ENCODE measurements around the gene TNPO2.

The TNPO2 gene

DNA sequence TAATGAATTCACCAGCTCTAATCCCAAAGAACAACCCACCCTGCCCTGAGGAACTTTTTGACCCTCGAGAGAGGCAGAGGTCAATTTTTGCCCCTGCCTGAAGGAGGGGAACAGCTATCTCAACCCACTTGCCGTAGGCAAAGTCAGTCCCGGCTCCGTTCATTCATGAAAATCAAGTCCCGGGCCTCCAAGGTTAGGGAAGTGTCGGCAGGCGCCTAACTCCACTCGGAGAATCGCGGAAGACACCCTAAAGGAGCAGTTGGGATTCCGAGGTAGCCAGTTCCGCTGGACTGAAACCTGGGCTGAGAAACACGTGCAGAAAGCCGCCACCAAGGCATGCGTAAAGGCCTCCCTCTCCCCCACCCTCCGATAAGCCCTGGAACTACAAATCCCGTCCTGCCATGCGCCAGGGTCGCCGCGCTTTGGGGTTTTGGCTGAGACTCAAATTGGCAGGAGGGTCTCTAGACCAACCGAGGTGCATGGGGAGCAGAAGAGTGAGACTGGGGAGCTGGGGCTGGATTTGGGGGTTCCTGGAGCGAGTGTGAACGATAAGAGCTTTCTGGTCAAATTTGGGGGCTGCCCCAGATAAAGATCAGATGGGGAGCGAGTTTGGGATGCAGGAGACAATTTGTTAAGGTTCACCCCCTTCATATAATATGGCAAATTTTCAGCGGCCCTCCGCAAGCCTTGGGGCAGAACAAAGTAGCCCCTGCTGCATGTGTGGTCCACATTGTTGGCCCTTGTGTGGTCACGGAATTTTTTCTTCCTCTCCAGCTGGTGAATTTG is at the start of gene TNPO2:
Gene TNPO2, minus strand, starts transcription at position 292 of the 786 bp plus-strand sequence. CDS start 2,955 bp downstream, outside the sequence.
- DNase-seq (ENCODE audit: low spot score), result peak; percentile 65

DNA sequence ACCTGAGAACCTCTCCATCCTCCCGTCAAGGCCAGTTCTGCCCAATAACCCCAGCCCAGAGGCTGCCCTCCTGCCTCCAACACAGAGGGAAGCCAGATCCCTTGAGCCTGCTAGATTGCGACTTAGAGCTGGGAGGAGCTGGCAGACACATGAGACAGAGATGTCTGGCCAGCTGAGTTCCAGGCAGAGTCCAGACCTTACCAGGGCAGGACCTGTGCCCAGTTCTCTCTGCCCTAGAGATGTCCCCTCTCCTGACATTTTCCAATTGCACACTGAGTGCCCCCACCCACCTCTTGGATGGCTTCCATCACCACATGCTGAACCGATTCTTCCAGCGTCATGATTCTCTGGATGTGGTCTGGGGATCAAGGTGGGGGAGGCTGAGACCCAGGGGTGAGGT is 48.6 kb upstream of the TNPO2 start:
- DNase-seq (ENCODE audit: low spot score), result peak; percentile 38

DNA sequence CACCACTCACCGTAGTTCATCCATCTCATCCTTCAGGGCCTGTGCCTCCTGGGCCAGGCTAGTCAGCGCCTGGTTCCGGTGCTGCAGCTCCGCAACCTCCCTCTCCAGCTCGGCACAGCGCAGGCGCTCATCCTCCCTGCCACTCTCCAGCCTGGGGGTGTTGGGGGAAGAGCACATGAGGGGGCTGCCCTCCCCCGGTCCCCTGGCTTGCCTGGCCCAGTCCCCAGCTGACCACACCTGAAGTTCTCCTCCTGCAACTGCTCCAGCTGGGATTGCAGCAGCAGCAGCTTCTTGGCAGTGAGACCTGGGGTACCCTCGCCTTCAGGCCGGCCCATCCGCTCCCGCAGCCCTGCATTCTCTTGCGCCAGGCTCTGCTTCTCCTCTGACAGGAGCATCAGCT is 47.2 kb upstream of the TNPO2 start:
- no peak for DNase-seq (ENCODE audit: low spot score)

DNA sequence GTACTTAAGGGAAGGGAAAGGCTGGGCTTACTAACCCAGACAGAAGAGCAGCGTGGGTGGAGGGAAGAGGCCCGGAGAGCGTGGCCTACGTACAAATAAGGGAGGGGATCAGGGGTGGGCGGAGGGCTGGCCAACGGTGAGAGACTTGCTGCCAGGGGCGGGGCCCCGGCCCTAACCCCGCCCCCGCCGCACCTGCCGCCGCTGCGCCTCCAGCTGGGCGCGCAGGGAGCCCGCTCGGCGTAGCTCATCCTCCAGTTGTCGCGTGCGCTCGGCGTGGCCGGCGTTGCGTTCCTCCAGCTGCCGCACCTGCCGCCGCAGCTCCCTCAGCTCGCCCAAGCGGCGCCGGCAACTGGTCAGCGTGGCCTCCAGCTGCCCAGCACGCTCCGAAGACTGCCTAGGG is 46.0 kb upstream of the TNPO2 start:
- DNase-seq (ENCODE audit: low spot score), result no peak

DNA sequence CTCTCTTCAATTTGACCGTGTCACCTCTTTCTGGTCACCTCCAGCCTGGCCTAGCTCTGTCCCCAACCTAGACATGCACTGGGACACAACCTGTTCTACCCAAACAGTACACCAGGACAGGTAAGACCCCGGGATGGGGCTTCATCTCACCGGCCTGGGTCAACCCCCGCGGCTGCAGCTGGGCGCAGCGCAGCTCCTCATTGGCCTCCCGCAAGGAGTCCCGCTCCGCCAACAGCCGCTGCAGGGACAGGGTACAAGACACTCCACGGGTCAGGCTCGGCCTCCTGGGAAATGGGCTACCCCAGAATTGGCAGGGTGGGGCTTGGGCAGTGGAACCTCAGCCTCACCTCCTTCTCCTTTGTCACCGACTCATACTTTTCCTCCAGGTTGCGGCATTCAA is 43.9 kb upstream of the TNPO2 start:
- no peak for DNase-seq (ENCODE audit: low spot score)

DNA sequence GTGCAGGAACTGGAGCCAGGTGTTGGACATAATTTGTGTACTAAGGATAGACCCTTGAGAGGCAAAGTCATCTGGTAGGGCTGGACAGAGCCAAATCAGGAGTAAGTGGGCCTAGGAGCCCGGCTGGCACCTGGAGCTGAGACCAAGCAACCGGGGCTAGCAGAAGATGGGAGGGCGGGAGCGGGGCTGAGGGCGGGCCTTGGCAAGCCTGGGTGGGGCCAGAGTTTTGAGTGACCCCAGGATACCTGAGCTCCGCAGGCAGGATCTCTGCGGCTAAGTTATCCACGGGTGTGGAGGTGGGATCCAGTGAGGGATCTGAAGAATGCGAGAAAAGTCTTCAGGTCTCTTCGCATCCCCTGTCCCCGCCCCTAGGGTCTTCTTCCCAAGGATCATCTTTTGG is 43.4 kb upstream of the TNPO2 start:
- no peak for DNase-seq (ENCODE audit: low spot score)

DNA sequence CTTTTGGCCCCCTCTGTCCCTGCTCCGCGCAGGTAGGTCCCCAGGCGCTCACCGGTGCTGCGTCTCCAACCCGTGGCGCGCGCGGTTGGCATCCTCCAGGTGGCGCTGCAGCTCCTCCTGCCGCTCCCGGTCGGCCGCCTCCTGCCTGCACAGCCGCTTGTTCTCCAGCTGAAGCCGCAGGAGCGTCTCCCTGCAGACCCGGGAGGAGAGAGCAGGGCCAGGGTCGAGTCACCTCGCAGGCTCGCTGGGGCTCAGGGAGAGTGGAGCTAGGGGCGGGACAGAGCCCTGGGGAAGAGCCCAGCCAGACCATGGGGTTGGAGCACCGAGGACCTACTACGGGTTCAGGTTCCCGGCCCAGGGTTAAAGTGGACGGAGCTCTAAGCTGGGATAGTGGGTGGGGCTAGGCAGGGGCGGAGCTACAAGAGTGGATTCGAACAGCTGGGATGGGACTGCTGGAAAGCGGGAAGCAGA is 42.4 kb upstream of the TNPO2 start:
- peak; percentile 90 for DNase-seq (ENCODE audit: low spot score)

DNA sequence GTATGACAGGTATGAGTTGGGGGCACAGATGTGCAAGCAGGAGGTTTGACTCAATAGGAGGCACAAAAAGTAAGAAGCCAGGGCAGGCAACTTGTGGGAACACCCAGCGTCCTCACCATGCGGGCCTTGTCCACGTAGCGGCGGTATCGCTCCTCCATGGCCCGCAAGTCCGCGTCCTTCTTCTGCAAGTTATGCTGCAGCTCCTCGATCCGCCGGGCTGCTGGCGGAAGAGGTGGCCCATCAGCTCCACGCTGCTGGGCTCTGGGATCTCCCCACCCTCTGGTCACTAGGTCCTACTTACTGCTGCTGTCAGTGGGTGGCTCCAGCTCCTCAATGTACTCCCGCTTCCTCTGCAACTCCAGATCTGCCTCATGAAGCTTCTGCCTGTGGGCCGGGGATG is 41.0 kb upstream of the TNPO2 start:
- DNase-seq (ENCODE audit: low spot score), result no peak

DNA sequence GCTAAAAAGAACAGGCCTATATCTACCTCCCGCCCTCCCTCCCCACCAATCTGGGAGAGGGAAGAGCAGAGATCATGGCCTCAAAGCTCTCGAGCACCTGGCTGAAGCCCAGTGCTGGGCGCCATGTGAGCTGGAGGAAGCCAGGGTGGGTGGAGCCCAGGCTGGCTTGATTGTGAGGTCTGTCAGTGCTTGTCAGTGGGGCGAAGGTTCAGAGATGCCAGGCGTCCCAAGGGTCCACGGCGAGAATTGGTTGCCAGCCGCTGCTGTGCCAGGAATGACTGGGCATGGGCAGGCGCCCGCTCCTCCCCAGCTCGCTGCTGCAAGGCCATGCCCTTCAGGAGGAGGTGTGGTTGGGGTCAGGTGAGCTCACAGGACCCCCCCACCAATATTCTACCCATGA is 39.4 kb upstream of the TNPO2 start:
- DNase-seq (ENCODE audit: low spot score), result no peak

DNA sequence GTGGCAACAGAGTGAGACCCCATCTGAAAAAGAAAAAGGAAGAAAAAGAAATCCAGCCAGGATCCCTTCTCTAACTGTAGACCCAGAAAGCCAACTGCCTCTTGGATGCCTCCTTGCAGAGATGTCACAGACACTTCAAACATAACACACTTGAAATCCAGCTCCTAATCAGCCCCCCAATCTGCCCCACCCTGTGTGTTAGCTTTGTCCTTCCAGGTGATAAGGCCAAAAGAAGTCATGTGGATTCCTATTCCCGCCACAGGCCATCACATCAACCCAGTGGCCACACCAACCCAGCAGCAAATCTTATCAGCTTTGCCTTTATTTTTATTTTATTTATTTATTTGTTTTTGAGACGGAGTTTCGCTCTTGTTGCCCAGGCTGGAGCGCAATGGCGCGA is 36.0 kb upstream of the TNPO2 start:
- no peak for DNase-seq (ENCODE audit: low spot score)

DNA sequence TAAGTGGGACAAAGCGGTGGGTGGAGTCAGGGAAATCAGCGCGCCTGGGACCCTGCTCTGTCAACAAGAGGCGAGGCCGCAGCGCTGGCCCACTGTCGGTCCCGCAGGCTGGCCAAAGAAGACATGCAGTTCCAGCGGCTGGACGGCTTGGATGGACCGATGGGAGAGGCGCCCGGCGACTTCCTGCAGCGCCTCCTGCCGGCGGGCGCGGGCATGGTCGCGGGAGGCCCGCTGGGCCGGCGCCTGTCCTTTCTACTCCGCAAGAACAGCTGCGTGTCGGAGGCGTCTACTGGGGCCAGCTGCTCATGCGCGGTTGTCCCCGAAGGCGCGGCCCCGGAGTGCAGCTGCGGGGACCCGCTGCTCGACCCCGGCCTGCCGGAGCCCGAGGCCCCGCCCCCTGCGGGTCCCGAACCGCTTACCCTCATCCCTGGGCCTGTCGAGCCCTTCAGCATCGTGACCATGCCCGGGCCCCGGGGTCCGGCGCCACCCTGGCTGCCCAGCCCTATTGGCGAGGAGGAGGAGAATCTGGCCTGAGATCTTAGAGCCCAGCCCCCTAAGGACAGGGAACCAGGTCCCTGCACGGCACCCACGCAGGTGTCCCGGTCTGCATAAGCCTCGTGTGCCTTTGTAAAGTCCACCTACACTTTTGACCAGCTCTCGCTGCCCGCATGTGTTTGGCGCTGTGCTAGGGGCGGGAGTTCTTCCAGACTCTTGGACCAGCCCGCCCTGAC is 34.0 kb upstream of the TNPO2 start:
- peak; percentile 92 for DNase-seq (ENCODE audit: low spot score)

DNA sequence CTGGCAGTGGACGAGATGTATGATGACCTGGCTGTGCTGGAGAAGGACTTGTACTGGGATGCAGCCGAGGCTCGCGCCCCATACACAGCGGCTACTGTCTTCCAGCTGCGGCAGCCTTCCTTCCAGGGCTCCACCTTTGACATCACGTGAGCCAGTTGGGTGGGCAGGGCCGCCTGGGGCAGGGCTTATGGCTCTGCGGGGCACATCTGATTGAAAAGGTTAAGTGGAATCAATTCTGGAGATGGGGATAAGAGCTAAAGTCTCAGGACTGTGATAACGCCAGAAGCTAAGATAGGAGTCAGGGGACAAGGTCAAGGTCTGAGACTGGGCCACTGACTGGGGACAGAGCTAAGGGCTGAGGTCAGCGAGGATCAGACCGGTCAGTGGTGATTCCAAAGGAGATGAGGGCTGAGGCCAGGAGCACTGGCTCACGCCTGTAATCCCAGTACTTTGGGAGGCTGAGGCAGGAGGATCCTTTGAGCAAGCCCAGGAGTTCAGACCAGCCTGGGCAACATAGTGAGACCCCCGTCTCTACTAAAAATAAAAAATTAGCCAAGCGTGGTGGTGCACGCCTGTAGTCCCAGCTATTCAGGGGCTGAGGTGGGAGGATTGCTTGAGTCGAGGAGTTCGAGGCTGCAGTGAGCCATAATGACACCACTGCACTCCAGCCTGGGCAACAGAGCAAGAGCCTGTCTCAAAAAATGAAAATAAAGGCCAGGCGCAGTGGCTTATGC is 32.6 kb upstream of the TNPO2 start:
- no peak for DNase-seq (ENCODE audit: low spot score)

DNA sequence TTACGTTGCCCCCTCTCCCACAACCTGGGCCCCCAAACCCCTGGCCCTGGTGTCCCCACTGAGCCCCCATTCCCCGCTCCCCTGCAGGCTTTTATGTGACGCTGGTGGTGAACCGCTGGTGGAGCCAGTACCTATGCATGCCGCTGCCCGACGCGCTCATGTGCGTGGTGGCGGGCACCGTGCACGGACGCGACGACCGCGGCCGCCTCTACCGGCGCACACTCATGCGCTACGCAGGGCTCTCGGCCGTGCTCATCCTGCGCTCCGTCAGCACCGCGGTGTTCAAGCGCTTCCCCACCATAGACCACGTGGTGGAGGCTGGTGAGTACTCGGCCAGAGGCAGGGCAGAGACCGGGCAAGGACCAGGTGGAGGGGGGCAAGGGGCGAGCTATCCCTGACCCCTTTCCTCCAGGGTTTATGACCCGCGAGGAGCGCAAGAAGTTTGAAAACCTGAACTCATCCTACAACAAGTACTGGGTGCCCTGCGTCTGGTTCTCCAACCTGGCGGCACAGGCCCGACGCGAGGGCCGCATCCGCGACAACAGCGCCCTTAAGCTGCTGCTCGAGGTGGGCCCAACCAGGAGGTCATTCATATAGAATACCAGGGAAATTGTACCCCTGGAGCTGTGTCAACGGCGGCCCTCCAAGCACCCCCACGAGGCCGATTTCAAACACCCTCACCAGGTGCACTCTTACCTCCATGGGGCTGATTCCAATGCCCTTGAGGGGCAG is 30.9 kb upstream of the TNPO2 start:
- no peak for DNase-seq (ENCODE audit: low spot score)

DNA sequence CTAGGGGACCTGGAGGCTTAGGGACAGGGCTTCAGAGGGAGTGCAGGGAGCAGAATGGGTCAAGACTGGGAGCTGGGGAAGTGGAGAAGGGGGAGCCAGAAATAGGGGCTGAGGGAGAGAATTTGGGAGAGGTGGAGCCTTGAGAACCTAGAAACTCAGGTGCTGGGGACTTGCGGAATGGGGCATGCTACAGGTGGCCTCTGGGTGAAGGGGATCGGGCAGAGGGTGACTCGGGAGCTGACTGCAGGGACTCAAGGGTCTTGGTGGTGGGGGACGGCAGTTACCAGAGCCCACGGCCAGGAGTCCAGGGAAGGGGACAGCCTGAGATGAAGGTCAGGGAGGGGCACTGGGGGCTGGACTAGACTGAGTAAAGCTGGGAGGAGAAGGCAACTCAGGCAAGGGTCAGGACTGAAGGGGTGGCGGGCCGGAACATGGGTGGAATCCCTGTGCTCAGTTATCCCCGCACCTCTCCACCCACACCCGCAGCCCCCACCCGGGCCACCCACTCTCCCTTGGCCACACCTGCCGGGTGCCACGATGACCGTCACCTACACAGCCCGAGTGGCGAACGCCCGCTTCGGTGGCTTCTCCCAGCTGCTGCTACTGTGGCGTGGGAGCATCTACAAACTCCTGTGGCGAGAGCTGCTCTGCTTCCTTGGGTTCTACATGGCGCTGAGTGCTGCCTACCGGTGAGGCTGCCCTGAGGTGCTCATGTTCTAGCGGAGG is 28.5 kb upstream of the TNPO2 start:
- no peak for DNase-seq (ENCODE audit: low spot score)

DNA sequence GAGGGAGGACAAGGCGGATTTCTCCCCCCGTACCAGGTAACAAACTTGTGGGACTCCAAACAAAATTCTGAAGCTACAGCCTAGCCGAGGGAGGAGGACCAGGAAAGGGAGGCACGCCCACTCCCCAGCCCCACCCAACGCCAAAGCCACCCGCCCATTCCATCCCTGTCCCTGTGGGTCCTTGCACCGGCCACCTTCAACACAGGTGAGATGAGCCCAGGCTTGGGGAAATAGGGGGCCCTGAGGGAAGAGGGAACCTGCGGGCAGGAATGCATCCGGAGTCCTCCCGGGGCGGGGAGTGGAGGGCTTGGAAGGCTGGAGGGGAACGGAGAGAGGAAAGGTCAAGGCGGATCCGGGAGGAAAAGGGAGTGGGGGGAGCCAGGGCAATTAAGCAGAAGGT is 27.9 kb upstream of the TNPO2 start, which contains the start of gene BEST2:
Gene BEST2, plus strand, starts transcription at position 157 of the 400 bp plus-strand sequence. CDS start 802 bp downstream, outside the sequence.
- no peak for DNase-seq (ENCODE audit: low spot score)

DNA sequence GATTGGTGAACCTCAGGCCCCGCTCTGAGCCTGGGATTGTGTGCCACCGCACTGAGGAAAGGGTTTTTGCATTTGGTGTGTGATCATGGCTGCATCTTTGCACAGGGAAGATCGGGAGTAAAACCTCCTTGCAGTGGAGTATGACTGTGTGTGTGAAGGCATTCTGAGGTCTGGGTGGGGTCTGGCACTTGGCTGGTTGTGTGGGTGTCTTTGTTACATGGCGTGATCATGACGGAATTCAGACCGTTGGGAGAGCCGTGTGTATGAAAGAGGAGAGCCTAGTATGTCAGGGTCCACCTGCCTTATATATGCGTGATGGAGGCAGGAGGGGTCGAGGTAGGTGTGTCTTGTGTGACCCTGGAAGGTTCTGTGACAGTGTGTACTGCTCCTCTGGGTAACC is 27.1 kb upstream of the TNPO2 start:
- no peak for DNase-seq (ENCODE audit: low spot score)

DNA sequence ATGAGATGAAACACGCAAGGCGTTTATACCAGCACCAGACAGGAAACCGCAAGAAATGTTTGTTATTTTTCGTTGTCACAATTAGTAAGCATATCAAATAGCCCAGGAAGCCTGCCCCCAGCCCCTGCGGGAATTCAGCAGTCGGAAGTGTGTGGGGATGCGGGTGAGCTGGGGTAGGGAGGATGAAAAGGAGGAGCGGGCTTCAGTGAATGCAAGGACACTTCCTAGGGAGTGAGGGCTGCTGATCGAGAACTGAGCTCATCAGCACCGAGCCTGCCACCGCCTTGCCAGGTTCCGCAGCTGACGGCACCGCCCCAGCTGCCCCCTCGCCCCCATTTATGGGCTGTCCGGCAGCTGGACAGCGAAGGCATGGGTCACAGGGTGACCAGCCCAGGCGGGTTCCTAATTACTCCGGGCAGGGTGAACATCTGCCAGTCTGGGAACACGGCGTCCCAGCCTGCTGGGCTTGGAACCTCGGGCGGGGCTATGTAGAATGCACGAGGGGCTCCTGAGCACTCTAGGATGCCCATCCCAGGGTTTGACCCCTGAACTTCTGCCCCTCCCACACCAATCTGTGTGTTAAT is 26.3 kb upstream of the TNPO2 start:
- DNase-seq (ENCODE audit: low spot score), result no peak

DNA sequence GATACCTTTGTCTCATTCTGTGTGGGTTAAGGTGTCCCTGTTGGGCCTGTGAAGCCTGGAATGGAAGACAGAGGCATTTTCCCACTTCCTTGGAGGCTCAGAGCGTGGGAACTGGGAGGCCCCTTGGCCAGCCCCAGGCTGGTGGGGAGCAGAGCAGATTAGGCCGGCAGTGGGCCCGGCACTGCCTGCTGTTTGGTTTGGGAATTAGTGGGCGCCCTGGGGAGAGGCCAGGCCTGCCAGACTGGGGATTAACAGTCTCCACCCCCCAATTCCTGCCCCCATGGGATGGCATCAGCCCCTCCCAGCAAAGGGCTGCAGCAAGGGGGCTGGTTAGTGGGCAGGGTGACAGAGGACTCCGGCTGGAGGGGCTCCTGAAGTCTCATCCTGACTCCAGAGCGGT is 24.8 kb upstream of the TNPO2 start:
- DNase-seq (ENCODE audit: low spot score), result no peak

DNA sequence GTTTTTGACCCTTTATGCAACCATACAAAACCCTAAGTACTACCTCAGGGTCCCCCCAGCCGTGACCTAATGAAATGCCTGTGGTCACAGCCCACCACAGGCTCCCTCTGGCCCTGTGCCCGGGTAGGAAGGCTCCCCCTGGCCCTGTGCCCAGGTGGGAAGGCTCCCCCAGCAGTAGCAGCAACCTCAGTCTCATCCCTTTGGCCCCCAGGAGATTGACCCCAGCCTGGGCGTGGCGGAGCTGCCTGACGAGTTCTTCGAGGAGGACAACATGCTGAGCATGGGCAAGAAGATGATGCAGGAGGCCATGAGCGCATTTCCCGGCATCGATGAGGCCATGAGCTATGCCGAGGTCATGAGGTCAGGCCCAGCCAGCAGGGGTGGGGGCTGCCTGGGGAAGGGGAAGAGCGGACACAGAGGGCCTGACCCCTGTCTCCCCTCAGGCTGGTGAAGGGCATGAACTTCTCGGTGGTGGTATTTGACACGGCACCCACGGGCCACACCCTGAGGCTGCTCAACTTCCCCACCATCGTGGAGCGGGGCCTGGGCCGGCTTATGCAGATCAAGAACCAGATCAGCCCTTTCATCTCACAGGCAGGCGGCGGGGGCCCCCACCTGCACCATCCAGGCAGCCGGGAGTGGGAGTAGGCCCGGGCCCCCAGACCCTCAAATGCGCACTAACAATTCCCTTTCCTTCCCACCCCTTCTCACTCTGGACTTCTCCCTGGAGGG is 21.6 kb upstream of the TNPO2 start:
- no peak for DNase-seq (ENCODE audit: low spot score)

DNA sequence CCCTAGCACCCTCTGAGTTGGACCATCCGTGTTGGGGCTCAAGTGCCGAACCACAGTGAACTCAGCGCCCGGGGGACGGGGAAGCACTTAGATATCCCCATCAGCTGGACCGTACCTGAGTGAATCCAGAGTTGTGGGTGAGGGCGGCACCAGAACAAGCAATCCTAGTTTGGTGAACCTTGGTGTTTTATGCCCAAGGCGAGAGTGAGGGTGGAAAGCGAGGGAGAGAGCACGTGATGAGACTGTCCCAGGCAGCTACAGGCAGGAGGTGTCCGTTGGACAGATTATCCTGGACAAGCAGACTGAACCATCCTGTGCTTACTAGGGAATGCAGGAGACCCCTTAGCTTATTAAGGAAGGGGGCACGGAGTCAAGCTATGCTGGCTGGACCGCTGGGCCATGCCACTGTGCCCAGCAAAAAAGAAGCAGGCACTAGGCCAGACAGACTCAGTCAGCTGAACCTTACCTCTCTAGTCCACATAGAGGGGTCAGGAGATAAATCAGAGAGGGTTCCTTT is 14.2 kb upstream of the TNPO2 start:
- DNase-seq (ENCODE audit: low spot score), result no peak

Measured in GM03348 (cell line).